ENCODE results near the gene SUSD5. TPM values are rescaled to one million over a fixed set of nuclear protein-coding genes. Genes with fewer than 3 reads are reported as not detected.
A peak's percentile ranks its signal among the peaks of the same experiment; 100 is the strongest.
"Not testable (repeated sequence)": the region's sequence is repeated elsewhere in the genome, so short reads cannot be mapped to it uniquely, and the experiment has no call there.

SUSD5 gene
- total RNA-seq, 1 donor from 2014 or later, result 1.1 TPM

DNA sequence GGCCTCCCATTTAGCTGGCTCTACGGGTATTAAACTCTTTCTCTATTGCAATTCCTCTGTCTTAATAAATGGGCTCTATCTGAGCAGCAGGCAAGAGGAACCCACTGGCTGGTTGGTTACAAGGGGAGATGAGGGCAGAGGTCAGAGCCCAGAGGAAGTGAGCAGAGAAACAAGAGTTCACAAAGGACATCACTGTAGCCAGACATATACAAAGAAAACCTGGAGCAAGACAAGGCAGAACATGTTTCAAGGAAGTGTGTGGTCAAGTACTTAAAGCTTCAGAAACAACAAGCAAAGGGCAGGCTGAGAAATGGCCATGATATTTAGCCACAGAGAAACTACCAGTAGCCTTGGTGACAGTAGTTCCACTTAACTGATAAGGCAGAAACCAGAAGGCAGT lies 24.3 kb downstream of the SUSD5 start:
- intact Hi-C loops (cut with DNase I), result no loop called here
- peak; percentile 88 for ATAC-seq
- H3K4me3 ChIP-seq, result no peak overlapping the region

GRCh38 chr3:33187368-33187634 lies 31.3 kb downstream of the SUSD5 start:
- Histone ChIP-seq H3K36me3 (no peaks in the 10 kb centered on the region), H3K27ac (no peak overlapping the region), H3K4me1 (no peaks in the 10 kb centered on the region), H3K4me3 (no peak overlapping the region), H3K9me3 (peaks cover 3% of the 10 kb centered on the region), H3K27me3 (no peaks in the 10 kb centered on the region)
- ATAC-seq (no peak), DNase-seq (no peak)
- intact Hi-C loops (cut with DNase I), result no loop called here
- TF ChIP-seq CTCF (IDR thresholded peaks at IDR 0.05), result no peak

More for the DNA sequence above, 24.3 kb downstream of the SUSD5 start:
- H3K4me1 ChIP-seq, result no peaks in the 10 kb centered on the region
- no peaks in the 10 kb centered on the region for H3K27me3 ChIP-seq
- H3K27ac ChIP-seq, result no peak overlapping the region
- DNase-seq, result no peak
- no peaks in the 10 kb centered on the region for H3K36me3 ChIP-seq
- TF ChIP-seq CTCF (IDR thresholded peaks at IDR 0.05), result no peak
- H3K9me3 ChIP-seq, result no peaks in the 10 kb centered on the region

DNA sequence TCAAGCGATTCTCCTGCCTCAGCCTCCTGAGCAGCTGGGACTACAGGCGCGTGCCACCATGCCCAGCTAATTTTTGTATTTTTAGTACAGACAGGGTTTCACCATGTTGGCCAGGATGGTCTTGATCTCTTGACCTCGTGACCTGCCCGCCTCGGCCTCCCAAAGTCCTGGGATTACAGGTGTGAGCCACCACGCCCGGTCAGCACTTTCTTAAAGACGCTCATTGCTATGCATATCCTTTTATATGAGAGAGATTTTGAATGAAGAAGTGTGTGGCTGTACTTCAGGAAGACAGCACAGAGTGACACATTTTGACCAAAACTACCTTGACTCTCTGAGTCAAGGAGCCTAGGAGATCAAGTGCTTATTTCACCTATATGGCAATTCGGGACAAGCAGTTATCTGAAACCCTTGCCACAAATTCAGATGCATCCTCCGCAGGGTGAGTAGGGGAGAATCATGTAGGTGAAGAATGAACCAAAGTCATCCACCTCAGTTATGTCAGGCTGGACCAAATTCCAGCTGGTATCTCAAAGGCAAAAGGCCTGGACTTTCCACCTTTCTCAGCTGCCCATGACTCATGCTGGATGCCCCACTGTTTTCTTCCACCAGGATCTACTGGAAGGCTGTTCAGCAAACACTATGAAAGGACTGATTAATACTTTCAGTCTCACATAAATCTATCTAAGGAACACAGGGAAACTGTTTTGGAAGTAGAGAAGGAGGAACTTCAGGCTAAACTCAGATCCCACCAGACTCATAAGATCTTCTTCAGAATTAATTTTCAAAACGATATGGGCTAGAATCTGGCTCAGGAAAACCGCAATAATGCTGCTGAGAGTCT lies 31.9 kb downstream of the SUSD5 start:
- Histone ChIP-seq H3K4me3 (no peak overlapping the region), H3K9me3 (peaks cover 3% of the 10 kb centered on the region), H3K27me3 (no peaks in the 10 kb centered on the region), H3K4me1 (no peaks in the 10 kb centered on the region), H3K27ac (no peak overlapping the region), H3K36me3 (no peaks in the 10 kb centered on the region)
- no peak for DNase-seq
- no peak for ATAC-seq
- TF ChIP-seq CTCF (IDR thresholded peaks at IDR 0.05), result no peak
- intact Hi-C loops (cut with DNase I), result no loop called here

- ATAC-seq, result peak; percentile 39
- Histone ChIP-seq H3K9me3 (peaks cover 3% of the 10 kb centered on the region), H3K4me1 (no peaks in the 10 kb centered on the region), H3K27ac (no peak overlapping the region), H3K4me3 (no peak overlapping the region), H3K36me3 (no peaks in the 10 kb centered on the region), H3K27me3 (no peaks in the 10 kb centered on the region)
- no peak for DNase-seq
- intact Hi-C loops (cut with DNase I), result no loop called here
- TF ChIP-seq CTCF (IDR thresholded peaks at IDR 0.05), result no peak
These were observed 33.7 kb downstream of the SUSD5 start for GRCh38 chr3:33184863-33185262.

GRCh38 chr3:33181641-33182040 lies 37.0 kb downstream of the SUSD5 start:
- DNase-seq; ATAC-seq; H3K27me3 ChIP-seq; H3K4me1 ChIP-seq; H3K36me3 ChIP-seq; intact Hi-C loops (cut with DNase I); H3K4me3 ChIP-seq; H3K9me3 ChIP-seq; H3K27ac ChIP-seq: not testable (repeated sequence)

DNA sequence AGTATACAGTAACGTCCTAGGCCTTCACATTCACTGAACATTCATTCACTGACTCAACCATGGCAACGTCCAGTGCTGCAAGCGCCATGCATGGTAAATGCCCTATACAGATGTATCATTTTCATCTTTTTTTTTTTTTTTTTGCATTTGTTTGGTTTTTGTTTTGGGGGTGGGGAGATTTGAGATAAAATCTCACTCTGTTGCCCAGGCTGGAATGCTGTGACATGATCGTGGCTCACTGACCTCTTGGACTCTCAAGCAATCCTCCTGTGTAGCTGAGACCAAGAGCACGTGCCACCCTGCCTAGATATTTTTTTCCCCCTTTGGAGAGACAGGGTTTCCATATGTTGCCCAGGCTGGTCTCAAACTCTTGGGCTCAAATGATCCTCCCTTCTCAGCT lies 37.4 kb downstream of the SUSD5 start:
- no peak overlapping the region for H3K4me3 ChIP-seq
- no peaks in the 10 kb centered on the region for H3K36me3 ChIP-seq
- H3K9me3 ChIP-seq, result peaks cover 3% of the 10 kb centered on the region
- no peak for ATAC-seq
- DNase-seq, result no peak
- TF ChIP-seq CTCF (IDR thresholded peaks at IDR 0.05), result no peak
- H3K27me3 ChIP-seq, result no peaks in the 10 kb centered on the region
- H3K27ac ChIP-seq, result no peak overlapping the region
- intact Hi-C loops (cut with DNase I), result no loop called here
- no peaks in the 10 kb centered on the region for H3K4me1 ChIP-seq

All from upper lobe of right lung (tissue), 1 donor.